Heart right ventricle (tissue), 16 donors: Measurements from ENCODE around the gene AIFM2. TPM values are rescaled to one million over a fixed set of nuclear protein-coding genes. Genes with fewer than 3 reads are reported as not detected.
A peak's percentile ranks its signal among the peaks of the same experiment; 100 is the strongest.

ENCODE experiments used
- ATAC-seq, 8 donors: fragments of 200-7000 bp; cut with Tn5 transposase; one replicate each; pipeline ENCODE4 v1.9.1; 2020; ENCODE audit warnings: mild to moderate bottlenecking in 8 of 8, moderate library complexity in 8 of 8, moderate number of reproducible peaks in 1 of 8
- DNase-seq, 2 donors: peaks; one replicate each; pipeline ENCODE4 v3.0.0-alpha.2; 2020
- H3K27ac ChIP-seq, 10 donors: fragments of 200-600 bp; sonication (generic) in 2 of 10; one replicate each; pipeline versions ENCODE4 v1.5.0 to v1.8.0; 2020 to 2022; ENCODE audit warnings: mild to moderate bottlenecking in 3 of 10
- H3K27me3 ChIP-seq, 7 donors: fragments of 200-600 bp; one replicate each; pipeline ENCODE4 v1.8.0; 2021 to 2022; ENCODE audit warnings: mild to moderate bottlenecking in 2 of 7
- H3K36me3 ChIP-seq, 9 donors: fragments of 200-600 bp; sonication (generic) in 1 of 9; one replicate each; pipeline versions ENCODE4 v1.5.0 to v1.8.0; 2020 to 2022; ENCODE audit warnings: mild to moderate bottlenecking in 2 of 9
- H3K4me1 ChIP-seq, 9 donors: fragments of 200-600 bp; sonication (generic) in 1 of 9; one replicate each; pipeline versions ENCODE4 v1.5.0 to v1.8.0; 2020 to 2022; ENCODE audit warnings: mild to moderate bottlenecking in 4 of 9
- H3K4me3 ChIP-seq, 10 donors: fragments of 200-600 bp; sonication (generic) in 2 of 10; one replicate each; pipeline versions ENCODE4 v1.5.0 to v1.8.0; 2020 to 2022; ENCODE audit warnings: mild to moderate bottlenecking in 7 of 10, moderate library complexity in 2 of 10
- H3K9me3 ChIP-seq, 11 donors: fragments of 200-600 bp in 10 of 11; sonication (generic) in 2 of 11; one replicate each; pipeline versions ENCODE4 v1.5.0 to v1.8.0; 2013 to 2022; ENCODE audit warnings: mild to moderate bottlenecking in 2 of 11, control low read depth in 1 of 11, moderate library complexity in 1 of 11
- WGBS, 2 donors: extraction: QIAGEN DNeasy Blood & Tissue Kit; methylation state at CpG; one replicate each; pipeline ENCODE4 v1.1.7; 2013; ENCODE audit warnings: inconsistent platforms in 1 of 2; 5-methylcytosine and 5-hydroxymethylcytosine counted together
- intact Hi-C, 10 donors: fragments of 100-400 bp; cut with DNase I; formaldehyde crosslinking; loops; one replicate each; pipeline versions ENCODE4 v1.11.1 to v1.14.2; 2022
- polyA plus RNA-seq, 2 donors: library from polyadenylated mRNA; stranded (reverse); fragments of 200-250 nt; gene quantifications; one replicate each; pipeline ENCODE4 v1.2.3, GENCODE V29; 2013
- total RNA-seq, 10 donors: library from RNA; stranded (reverse); fragmentation: NEBNext Ultra II Directional in 3 of 10; extraction: Animal tissue kit (Norgen Biotek cat#: 25700) in 3 of 10; gene quantifications; one replicate each; pipeline versions ENCODE4 v1.2.1 to v1.2.4, GENCODE V29; 2021 to 2023
- TF ChIP-seq, protein P1 (sequence below), 9 donors: fragments of 200-600 bp; sonication (generic) in 2 of 9; IDR thresholded peaks; one replicate each; pipeline versions ENCODE4 v1.5.0 to v1.8.0; 2021 to 2022; ENCODE audit warnings: antibody characterized with exemption in 9 of 9, mild to moderate bottlenecking in 5 of 9, moderate library complexity in 1 of 9
- donor health status: Arrhythmogenic right ventricular cardiomyopathy.
- donor health status: ischemic (EF 13 %, LVEDD 7.1; RV severe dilation, severe dysfunction).
- donor health status: healthy with polysubstance abuse.
- donor health status: DM: no; HTN: yes; CAD: no.
- donor health status: DM: no; HTN: no; CAD: no.
- donor health status: ischemic (EF 25% LVEDD 6.9; RV normal size, moderate dysfunction).
- donor health status: ischemic (EF 25% LVEDD 5.7; RV mildly dilated, moderate dysfunction).
- donor health status: healthy.
- donor health status: DM: yes; HTN: yes; CAD: no.
- donor health status: Ischemic cardiomyopathy.
- donor health status: ischemic (EF 35%, LVEDD 5.7; RV mildly dilated, moderate dysfunction).
- donor health status: nonischemic (EF 11% LVEDD 7.7; RV severe dilation, severe dysfunction).
- donor health status: DM: yes; HTN: yes; CAD: no.
- donor health status: PGD.
- donor health status: ischemic (EF 29% LVEDD 5.4; RV normal size, mild dysfunction).
- donor health status: nonischemic (EF 23%, LVEDD 6.1; RV moderate dilation, normal function).

The AIFM2 gene
- total and polyA plus RNA-seq, 12 donors: 14.1 to 27.0 (median 17.5) TPM

DNA sequence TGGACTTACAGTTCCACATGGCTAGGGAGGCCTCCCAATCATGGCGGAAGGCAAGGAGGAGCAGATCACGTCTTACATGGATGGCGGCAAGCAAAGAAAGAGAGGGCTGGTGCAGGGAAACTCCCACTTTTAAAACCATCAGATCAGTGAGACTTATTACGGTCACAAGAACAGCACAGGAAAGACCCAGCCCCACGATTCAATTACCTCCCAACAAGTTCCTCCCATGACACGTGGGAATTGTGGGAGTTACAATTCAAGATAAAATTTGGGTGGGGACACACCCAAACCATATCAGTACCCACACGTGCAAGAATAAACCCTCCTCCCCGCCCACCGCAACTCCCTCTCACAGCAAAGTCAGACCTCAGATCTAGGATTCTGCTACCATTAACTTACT is 4.5 kb upstream of the AIFM2 start:
- Histone ChIP-seq H3K4me1 (peaks cover 0 to 11% (median 8%) of the 10 kb centered on the region in 9 donors), H3K9me3 (no peaks in the 10 kb centered on the region), H3K27ac (no peak overlapping the region), H3K36me3 (peaks cover 0 to 17% (median 0%) of the 10 kb centered on the region in 9 donors), H3K4me3 (no peak overlapping the region), H3K27me3 (peaks cover 0 to 5% (median 0%) of the 10 kb centered on the region in 7 donors)
- no peak for DNase-seq
- intact Hi-C loops: no loop called here
- 81 to 87% methylated on average over 9 of the region's 9 CpGs for WGBS, 2 donors
- ATAC-seq: no peak
- TF ChIP-seq, protein P1, sequence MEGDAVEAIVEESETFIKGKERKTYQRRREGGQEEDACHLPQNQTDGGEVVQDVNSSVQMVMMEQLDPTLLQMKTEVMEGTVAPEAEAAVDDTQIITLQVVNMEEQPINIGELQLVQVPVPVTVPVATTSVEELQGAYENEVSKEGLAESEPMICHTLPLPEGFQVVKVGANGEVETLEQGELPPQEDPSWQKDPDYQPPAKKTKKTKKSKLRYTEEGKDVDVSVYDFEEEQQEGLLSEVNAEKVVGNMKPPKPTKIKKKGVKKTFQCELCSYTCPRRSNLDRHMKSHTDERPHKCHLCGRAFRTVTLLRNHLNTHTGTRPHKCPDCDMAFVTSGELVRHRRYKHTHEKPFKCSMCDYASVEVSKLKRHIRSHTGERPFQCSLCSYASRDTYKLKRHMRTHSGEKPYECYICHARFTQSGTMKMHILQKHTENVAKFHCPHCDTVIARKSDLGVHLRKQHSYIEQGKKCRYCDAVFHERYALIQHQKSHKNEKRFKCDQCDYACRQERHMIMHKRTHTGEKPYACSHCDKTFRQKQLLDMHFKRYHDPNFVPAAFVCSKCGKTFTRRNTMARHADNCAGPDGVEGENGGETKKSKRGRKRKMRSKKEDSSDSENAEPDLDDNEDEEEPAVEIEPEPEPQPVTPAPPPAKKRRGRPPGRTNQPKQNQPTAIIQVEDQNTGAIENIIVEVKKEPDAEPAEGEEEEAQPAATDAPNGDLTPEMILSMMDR (IDR thresholded peaks at IDR 0.05): no peak

DNA sequence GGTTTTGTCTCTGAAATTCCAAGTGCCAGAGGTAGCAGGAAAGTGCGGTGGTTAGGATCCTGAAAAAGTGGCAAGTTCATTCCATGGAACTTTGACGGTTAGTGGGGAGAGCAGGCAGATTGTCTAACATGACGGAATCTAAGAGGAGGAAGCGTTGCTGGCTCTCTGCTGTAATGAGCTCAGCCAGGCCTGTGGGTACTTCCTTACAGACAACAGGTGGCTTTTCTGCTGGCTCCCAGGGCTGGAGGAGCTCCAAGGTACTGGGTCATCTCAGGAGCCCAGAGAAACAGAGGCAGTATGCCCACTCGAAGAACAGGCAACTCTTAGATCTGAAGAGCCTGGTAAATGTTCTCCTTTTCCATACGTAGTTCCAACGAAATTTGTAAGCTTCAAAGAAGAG is 3.1 kb upstream of the AIFM2 start:
- TF ChIP-seq, protein P1 (IDR thresholded peaks at IDR 0.05): no peak
- intact Hi-C loops: no loop called here
- ATAC-seq (no peak), DNase-seq (no peak)
- no peak overlapping the region for H3K4me3 ChIP-seq
- no peak overlapping the region for H3K27ac ChIP-seq
- no peaks in the 10 kb centered on the region for H3K9me3 ChIP-seq
- peaks cover 0 to 26% (median 21%) of the 10 kb centered on the region in 9 donors for H3K4me1 ChIP-seq
- 82 to 90% methylated on average over 7 of the region's 7 CpGs for WGBS, 2 donors
- peaks cover 0 to 17% (median 0%) of the 10 kb centered on the region in 9 donors for H3K36me3 ChIP-seq
- peaks cover 0 to 6% (median 0%) of the 10 kb centered on the region in 7 donors for H3K27me3 ChIP-seq

DNA sequence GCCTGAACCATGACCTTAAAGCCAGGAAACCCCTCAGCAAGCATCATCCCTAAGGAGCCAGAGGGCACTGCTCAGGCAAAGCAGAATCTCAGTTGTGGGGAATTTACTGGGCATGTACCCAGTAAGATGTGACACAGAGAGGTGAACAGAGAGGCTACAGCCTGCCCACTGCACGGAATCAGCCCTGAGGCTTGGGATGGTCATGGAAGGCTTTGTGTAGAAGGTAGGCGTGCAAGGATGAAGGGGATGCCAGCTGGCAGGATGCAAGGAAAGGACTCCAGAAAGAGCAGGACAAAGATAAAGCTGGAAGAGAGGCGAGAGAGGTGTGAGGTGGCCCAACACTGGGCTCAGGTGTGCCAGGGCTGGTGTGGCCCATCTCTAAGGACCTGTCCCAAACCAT is 2.4 kb upstream of the AIFM2 start:
- TF ChIP-seq, protein P1 (IDR thresholded peaks at IDR 0.05): no peak
- no peak overlapping the region for H3K27ac ChIP-seq
- intact Hi-C loops: no loop called here

DNA sequence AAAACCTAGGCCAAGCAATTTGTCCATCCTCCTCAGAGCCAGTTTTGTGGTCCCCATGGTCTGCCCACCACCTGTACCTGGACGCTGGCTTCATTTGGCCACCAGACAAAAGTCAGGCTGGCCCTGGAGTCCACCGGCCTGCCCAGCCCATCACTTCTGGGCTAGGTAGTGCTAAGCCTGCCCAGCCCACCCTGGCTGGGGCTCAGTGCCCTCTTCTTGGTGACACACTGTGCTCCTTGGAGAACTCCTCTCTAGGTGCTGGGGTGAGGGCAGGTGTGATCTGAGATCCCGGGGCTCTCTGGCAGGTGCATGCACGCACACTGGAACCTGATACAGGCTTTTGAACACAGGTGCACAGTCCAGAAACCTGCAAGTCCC is 1.1 kb downstream of the AIFM2 start:
- Histone ChIP-seq H3K27me3 (peaks cover 0 to 6% (median 0%) of the 10 kb centered on the region in 7 donors), H3K27ac (peak overlapping the region in 9 of 10 donors; percentile 22 to 91 (median 82)), H3K4me3 (peak overlapping the region in 9 of 10 donors; percentile 55 to 87 (median 70)), H3K4me1 (peaks cover 0 to 28% (median 21%) of the 10 kb centered on the region in 9 donors), H3K36me3 (peaks cover 0 to 12% (median 0%) of the 10 kb centered on the region in 9 donors), H3K9me3 (no peaks in the 10 kb centered on the region)
- DNase-seq (no peak), ATAC-seq (peak in 4 of 8 donors; percentile 1 to 22 (median 12))
- TF ChIP-seq, protein P1 (IDR thresholded peaks at IDR 0.05): no peak
- WGBS, 2 donors: 93 to 95% methylated on average over 4 of the region's 4 CpGs
- intact Hi-C loops: no loop called here

More for the DNA sequence above, 2.4 kb upstream of the AIFM2 start:
- H3K27me3 ChIP-seq: peaks cover 0 to 6% (median 0%) of the 10 kb centered on the region in 7 donors
- peaks cover 0 to 28% (median 21%) of the 10 kb centered on the region in 9 donors for H3K4me1 ChIP-seq
- peaks cover 0 to 17% (median 0%) of the 10 kb centered on the region in 9 donors for H3K36me3 ChIP-seq
- 94 to 96% methylated on average over 3 of the region's 3 CpGs for WGBS, 2 donors
- no peaks in the 10 kb centered on the region for H3K9me3 ChIP-seq
- ATAC-seq (no peak), DNase-seq (no peak)
- no peak overlapping the region for H3K4me3 ChIP-seq
